GM12875 (cell line): Measurements from ENCODE around the gene ROBO3.
A peak's percentile ranks its signal among the peaks of the same experiment; 100 is the strongest.

Experiments used
- H3K4me3 ChIP-seq: one replicate; pipeline ENCODE4 v1.5.1; 2011; ENCODE audit warnings: low read depth, low read length, control low read depth
- CTCF ChIP-seq: IDR thresholded peaks from 2 replicates; pipeline ENCODE4 v1.5.1; 2011; ENCODE audit warnings: low read depth, mild to moderate bottlenecking, control low read depth, inconsistent platforms, low read length, moderate library complexity, borderline replicate concordance; ENCODE audit not compliant: insufficient read depth

The ROBO3 gene

GRCh38 chr11:124875401-124875800 lies 10.2 kb downstream of the ROBO3 start:
- TF ChIP-seq CTCF: no peak
- no peak overlapping the region for H3K4me3 ChIP-seq

GRCh38 chr11:124875943-124876817 lies 10.9 kb downstream of the ROBO3 start:
- H3K4me3 ChIP-seq: peak overlapping the region; percentile 51
- TF ChIP-seq CTCF: peak; percentile 84

- TF ChIP-seq CTCF: no peak
- H3K4me3 ChIP-seq: peak overlapping the region; percentile 51
These were observed 11.8 kb downstream of the ROBO3 start for GRCh38 chr11:124876818-124877630.

GRCh38 chr11:124877631-124877909 lies 12.3 kb downstream of the ROBO3 start:
- TF ChIP-seq CTCF: no peak
- no peak overlapping the region for H3K4me3 ChIP-seq

- TF ChIP-seq CTCF: no peak
- no peak overlapping the region for H3K4me3 ChIP-seq
These were observed 12.9 kb downstream of the ROBO3 start for GRCh38 chr11:124877910-124878758.

- no peak for TF ChIP-seq CTCF
- no peak overlapping the region for H3K4me3 ChIP-seq
These were observed 13.7 kb downstream of the ROBO3 start for GRCh38 chr11:124878759-124879492.
